B cell (primary cell): Measurements from ENCODE around the gene ATXN2.

ENCODE experiments used
- EZH2 ChIP-seq: IDR thresholded peaks from 2 replicates; pipeline ENCODE4 v1.6.1; 2012; ENCODE audit warnings: borderline replicate concordance, low read depth, mild to moderate bottlenecking, moderate library complexity, low read length; ENCODE audit not compliant: insufficient read depth, poor library complexity, severe bottlenecking
- TF ChIP-seq, protein P1 (sequence below): fragments of 200-600 bp; IDR thresholded peaks from one replicate; pipeline ENCODE4 v1.8.0; 2022; ENCODE audit warnings: antibody characterized with exemption, mild to moderate bottlenecking

- TF ChIP-seq, protein P1, sequence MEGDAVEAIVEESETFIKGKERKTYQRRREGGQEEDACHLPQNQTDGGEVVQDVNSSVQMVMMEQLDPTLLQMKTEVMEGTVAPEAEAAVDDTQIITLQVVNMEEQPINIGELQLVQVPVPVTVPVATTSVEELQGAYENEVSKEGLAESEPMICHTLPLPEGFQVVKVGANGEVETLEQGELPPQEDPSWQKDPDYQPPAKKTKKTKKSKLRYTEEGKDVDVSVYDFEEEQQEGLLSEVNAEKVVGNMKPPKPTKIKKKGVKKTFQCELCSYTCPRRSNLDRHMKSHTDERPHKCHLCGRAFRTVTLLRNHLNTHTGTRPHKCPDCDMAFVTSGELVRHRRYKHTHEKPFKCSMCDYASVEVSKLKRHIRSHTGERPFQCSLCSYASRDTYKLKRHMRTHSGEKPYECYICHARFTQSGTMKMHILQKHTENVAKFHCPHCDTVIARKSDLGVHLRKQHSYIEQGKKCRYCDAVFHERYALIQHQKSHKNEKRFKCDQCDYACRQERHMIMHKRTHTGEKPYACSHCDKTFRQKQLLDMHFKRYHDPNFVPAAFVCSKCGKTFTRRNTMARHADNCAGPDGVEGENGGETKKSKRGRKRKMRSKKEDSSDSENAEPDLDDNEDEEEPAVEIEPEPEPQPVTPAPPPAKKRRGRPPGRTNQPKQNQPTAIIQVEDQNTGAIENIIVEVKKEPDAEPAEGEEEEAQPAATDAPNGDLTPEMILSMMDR = no peak
- no peak for TF ChIP-seq EZH2
Observed at GRCh38 chr12:111424793-111425251, 174.3 kb downstream of the ATXN2 start.
